DMS53 (cell line): Measurements from ENCODE around the gene COMMD10.
A peak's percentile ranks its signal among the peaks of the same experiment; 100 is the strongest.

ENCODE experiments used
- DNase-seq: peaks from one replicate; lab custom pipeline; 2025; lab: John Stamatoyannopoulos, UW

COMMD10 gene

DNA sequence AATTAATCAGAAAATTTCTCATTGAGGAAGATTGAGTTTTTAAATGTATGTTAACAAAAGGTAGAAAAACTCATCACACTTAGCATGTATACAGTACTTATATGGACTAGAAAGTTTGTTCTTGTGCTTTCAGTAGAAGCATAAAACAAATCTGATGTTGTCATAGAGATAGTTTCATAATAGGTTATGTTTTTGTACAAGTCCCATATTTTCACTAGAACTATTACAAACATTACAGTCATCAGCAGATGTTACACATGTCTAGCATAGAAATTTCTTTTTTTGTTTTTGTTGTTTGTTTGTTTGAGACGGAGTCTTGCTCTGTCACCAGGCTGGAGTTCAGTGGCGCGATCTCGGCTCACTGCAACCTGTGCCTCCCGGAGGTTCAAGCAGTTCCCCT, 131.4 kb downstream of the COMMD10 start:
- no peak for DNase-seq

GRCh38 chr5:116225281-116225922, 140.6 kb downstream of the COMMD10 start:
- DNase-seq: no peak

- no peak for DNase-seq
These were observed 144.4 kb downstream of the COMMD10 start for GRCh38 chr5:116229131-116229689.

GRCh38 chr5:116231288-116231687, 146.5 kb downstream of the COMMD10 start:
- DNase-seq: peak; percentile 6

DNA sequence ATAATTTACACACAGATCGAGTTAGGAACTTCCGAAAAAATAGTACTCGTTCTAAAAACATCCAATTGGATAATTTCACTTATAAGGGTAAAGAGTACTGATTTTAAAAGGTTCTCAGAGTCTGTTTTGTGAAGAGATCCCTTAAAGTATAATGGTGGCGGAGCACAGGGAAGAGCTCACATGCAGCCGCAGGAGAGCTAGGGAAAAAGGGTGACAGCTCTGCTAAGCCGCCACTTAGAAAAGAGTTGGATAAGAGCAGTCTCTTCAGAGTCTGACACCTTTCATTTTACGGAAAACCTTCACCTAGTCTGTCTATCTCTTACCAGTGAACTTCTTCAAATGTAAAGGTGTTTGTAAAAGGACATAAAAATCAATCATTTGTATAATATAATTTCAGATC, 149.9 kb downstream of the COMMD10 start:
- DNase-seq: no peak

DNA sequence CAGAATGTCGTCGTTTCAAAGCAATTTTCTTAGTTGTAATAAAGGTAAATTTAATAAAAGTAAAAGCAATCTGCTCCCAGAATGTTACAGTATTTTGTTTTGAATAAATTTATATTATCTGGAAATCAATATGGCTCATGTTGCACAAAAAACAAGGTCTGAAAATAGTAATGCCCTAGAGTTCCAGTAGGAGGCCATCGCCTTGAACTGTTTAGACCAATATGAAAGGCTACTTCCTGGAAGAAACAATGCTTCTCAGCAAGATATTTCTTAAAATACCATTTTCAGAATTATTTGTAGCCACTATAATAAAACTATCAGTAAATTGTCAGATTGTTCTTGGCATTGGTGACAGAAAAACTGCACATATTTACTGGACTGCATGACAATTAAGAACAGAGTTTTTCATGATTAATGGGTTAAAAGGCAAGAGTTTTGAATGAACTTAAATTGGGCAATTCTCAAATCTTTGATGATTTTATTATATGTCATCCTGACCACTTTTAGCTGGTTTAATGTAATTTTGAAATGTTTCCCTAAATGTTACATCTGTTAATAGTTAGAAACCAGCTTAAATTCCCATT, 153.2 kb downstream of the COMMD10 start:
- DNase-seq: peak; percentile 36

GRCh38 chr5:116242343-116242742, 157.5 kb downstream of the COMMD10 start:
- DNase-seq: no peak

- no peak for DNase-seq
These were observed 163.6 kb downstream of the COMMD10 start for GRCh38 chr5:116248432-116248831.

- no peak for DNase-seq
These were observed 164.8 kb downstream of the COMMD10 start for GRCh38 chr5:116249648-116250047.

- DNase-seq: no peak
These were observed 171.9 kb downstream of the COMMD10 start for GRCh38 chr5:116256717-116257116.

GRCh38 chr5:116265471-116265870, 180.6 kb downstream of the COMMD10 start:
- DNase-seq: no peak

- no peak for DNase-seq
These were observed 186.7 kb downstream of the COMMD10 start for GRCh38 chr5:116271446-116272025.

- no peak for DNase-seq
These were observed 187.6 kb downstream of the COMMD10 start for GRCh38 chr5:116272281-116272941.

DNA sequence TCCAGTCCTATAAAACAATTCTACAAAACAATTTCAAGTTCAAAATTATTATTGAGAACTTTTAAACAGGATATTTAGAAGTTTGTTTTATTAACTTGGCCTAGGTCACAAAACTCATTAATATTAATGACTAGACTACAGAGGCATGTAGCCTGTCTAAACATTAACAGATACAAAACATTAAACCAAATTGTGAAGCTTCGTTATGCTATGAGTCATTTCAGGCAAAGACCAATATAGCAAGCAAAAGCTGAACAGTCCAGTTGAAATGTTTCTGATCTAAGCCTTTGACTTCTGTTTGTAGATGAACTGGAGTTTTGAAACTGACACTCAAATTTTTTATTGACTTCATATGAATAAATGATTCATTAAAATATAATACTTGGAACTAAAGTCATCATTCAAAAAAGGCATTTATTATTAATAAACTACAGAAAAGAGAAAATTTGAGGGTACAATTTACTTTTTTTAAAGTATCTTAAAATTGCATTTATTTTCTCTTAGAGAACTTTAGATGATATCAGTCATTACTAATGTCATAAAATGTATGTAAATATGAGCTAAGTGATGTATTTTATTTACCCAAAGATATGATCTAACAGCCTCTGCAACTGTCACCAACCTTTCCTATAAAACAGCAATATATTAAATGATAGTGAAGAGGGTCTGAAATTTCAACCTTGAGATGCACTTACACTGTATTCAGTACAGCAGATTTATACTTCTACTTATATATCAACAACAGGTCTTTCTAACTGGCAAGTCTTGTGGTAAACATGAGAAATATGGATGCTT, 188.8 kb downstream of the COMMD10 start:
- DNase-seq: no peak

GRCh38 chr5:116274251-116274650, 189.4 kb downstream of the COMMD10 start:
- DNase-seq: no peak

GRCh38 chr5:116275282-116275681, 190.5 kb downstream of the COMMD10 start:
- DNase-seq: no peak

DNA sequence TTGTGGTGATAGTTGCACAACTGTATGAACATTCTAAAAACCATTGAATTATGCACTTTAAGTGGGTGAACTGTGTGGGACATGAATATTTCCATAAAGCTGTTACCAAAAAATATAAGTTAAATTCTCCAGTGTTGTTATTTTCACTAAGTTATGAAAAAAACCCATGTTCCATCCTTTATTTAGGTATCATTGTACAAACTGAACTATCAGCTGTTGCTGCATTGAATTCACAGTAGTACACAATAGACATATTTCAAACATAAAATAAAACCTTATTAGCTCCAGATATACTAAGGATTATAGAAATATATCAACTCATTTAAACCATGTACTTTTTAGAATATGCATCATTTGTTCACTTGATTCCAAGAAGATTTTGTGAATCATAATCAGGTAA, 192.1 kb downstream of the COMMD10 start:
- DNase-seq: no peak

- DNase-seq: no peak
These were observed 195.5 kb downstream of the COMMD10 start for GRCh38 chr5:116280149-116280803.

- no peak for DNase-seq
These were observed 196.5 kb downstream of the COMMD10 start for GRCh38 chr5:116281309-116281708.

- no peak for DNase-seq
These were observed 203.7 kb downstream of the COMMD10 start for GRCh38 chr5:116288524-116288923.

- DNase-seq: peak; percentile 22
These were observed 204.5 kb downstream of the COMMD10 start for GRCh38 chr5:116289276-116289675.
